GM18511 (cell line): ENCODE measurements around the gene PEX16.

Experiments used
- ATAC-seq: cut with Tn5 transposase; IDR thresholded peaks from one replicate; pipeline ENCODE4 v1.9.1; 2021; ENCODE audit warnings: mild to moderate bottlenecking, moderate library complexity; ENCODE audit not compliant: unreplicated experiment

The PEX16 gene

GRCh38 chr11:45899448-45900174 is 18.1 kb downstream of the PEX16 start:
- peak; percentile 70 for ATAC-seq

GRCh38 chr11:45899086-45899447 is 18.6 kb downstream of the PEX16 start:
- ATAC-seq, result no peak

- ATAC-seq, result no peak
Observed at GRCh38 chr11:45897556-45897955, 20.1 kb downstream of the PEX16 start.

- ATAC-seq, result no peak
Observed at GRCh38 chr11:45896422-45896984, 21.2 kb downstream of the PEX16 start.

- ATAC-seq, result no peak
Observed at GRCh38 chr11:45895553-45896259, 22.0 kb downstream of the PEX16 start.

- ATAC-seq, result no peak
Observed at GRCh38 chr11:45894555-45895247, 23.0 kb downstream of the PEX16 start.

- ATAC-seq, result no peak
Observed at GRCh38 chr11:45892856-45893255, 24.8 kb downstream of the PEX16 start.

GRCh38 chr11:45890886-45891550 is 26.7 kb downstream of the PEX16 start:
- no peak for ATAC-seq

- no peak for ATAC-seq
Observed at GRCh38 chr11:45889966-45890365, 27.7 kb downstream of the PEX16 start.

GRCh38 chr11:45889555-45889954 is 28.1 kb downstream of the PEX16 start:
- no peak for ATAC-seq

- ATAC-seq, result no peak
Observed at GRCh38 chr11:45887587-45887986, 30.1 kb downstream of the PEX16 start.

- no peak for ATAC-seq
Observed at GRCh38 chr11:45886816-45887520, 30.7 kb downstream of the PEX16 start.

GRCh38 chr11:45885921-45886721 is 31.6 kb downstream of the PEX16 start:
- no peak for ATAC-seq

GRCh38 chr11:45885274-45885920 is 32.3 kb downstream of the PEX16 start, which contains the start of gene MAPK8IP1:
MAPK8IP1 (plus strand) TSS chr11:45885651; CDS start chr11:45885821, 170 bp downstream.
- peak; percentile 76 for ATAC-seq

GRCh38 chr11:45884596-45885185 is 33.0 kb downstream of the PEX16 start:
- ATAC-seq, result no peak

- ATAC-seq, result no peak
Observed at GRCh38 chr11:45881708-45882368, 35.8 kb downstream of the PEX16 start.

GRCh38 chr11:45880772-45881570 is 36.7 kb downstream of the PEX16 start:
- ATAC-seq, result no peak
